Breast epithelium (tissue), 3 donors: ENCODE data around the gene UGP2.
"Not testable (repeated sequence)": the region's sequence is repeated elsewhere in the genome, so short reads cannot be mapped to it uniquely, and the experiment has no call there.

Experiments used
- CTCF ChIP-seq, 3 donors: fragments of 450-650 bp; IDR thresholded peaks; one replicate each; pipeline ENCODE4 v1.5.1; 2016 to 2017; ENCODE audit warnings: antibody characterized with exemption in 3 of 3, mild to moderate bottlenecking in 3 of 3, moderate library complexity in 3 of 3
- POLR2A ChIP-seq: fragments of 450-650 bp; IDR thresholded peaks from one replicate; pipeline ENCODE4 v1.6.1; 2016; ENCODE audit warnings: antibody characterized with exemption, mild to moderate bottlenecking, moderate library complexity

DNA sequence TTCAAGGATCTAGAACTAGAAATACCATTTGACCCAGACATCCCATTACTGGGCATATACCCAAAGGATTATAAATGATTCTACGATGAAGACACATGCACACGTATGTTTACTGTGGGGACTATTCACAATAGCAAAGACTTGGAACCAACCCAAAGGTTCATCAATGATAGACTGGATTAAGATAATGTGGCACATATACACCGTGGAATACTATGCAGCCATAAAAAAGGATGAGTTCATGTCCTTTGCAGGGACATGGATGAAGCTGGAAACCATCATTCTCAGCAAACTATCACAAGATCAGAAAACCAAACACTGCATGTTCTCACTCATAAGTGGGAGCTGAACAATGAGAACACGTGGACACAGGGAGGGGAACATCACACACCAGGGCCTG, 90.4 kb downstream of the UGP2 start:
- not testable (repeated sequence) for TF ChIP-seq CTCF (IDR thresholded peaks at IDR 0.05); POLR2A
